Measurements from ENCODE around the gene PRSS37.
"Not testable (repeated sequence)": the region's sequence is repeated elsewhere in the genome, so short reads cannot be mapped to it uniquely, and the experiment has no call there.

The PRSS37 gene, protein sequence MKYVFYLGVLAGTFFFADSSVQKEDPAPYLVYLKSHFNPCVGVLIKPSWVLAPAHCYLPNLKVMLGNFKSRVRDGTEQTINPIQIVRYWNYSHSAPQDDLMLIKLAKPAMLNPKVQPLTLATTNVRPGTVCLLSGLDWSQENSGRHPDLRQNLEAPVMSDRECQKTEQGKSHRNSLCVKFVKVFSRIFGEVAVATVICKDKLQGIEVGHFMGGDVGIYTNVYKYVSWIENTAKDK

DNA sequence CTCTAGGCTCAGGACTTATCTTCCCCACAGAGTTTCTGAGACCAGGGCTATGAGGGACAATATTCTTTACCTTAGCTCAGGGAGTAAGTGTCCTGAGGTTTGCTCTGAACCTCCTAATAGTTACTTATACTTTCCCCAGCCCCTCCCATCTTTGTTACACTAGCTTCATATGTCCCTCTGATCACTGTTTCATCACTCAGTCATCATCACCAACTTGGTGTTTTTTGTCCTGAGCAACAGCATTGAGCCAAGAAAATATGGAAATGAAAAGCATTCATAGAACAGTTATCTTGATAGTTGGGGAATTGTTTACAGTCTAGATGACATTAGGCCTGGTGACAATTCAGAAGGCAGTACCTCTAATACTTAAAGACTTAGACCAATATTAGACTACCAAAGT is at the start of gene PRSS37:
Gene PRSS37, minus strand, starts transcription at position 101 of the 400 bp plus-strand sequence. CDS start 436 bp downstream, outside the sequence.
- DNase-seq, result no peak

DNA sequence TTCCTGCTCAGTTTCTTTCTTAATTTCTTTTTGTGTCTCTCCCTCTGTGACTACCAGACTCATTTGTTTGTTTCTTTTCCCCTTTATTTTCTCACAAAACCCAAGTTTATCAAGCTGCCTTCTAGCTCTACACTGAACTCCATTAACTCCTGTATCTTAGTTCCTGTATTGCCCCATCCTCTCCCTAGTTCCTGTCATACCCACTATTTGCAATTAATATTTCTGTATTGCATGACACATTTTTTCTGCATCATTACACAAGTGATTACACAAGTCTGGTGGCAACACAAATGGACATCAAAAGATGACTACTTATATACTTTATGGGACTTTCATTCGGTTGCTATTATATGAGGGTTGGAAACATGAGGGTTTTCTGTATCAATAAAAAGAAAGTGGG is 48.0 kb upstream of the PRSS37 start:
- DNase-seq, result no peak

DNA sequence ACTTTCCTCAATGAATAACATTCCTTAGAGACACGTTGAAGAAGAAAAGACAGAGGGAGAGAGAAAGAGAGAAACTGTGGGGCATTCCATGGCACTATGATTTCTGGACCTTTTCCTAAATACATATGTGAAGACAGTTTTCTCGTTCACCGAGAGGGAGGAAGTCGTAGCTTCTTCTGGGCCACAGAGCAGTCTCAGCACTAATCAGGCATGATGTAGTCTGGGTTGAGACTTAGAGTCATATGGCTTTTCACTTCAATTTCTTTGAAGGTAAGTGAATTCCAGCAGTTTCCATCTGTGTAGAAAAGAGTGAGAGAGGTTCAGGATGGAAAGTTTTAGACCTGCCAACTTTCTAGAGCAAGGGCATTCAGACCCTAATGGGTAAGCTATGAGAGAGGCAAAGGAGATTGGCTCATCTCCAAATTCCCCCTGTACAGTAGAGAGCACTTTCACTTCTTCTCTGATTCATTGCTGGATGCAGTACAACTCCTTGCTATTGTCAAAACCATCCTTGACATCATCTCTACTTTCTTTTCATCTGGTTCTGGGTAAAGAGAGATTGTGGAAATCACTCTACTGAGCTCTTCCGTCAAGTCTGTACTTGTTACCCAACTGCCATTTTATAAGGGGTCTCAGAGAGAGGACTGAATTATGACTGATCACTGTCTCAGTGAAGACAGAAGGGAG is 43.4 kb upstream of the PRSS37 start:
- no peak for DNase-seq

DNA sequence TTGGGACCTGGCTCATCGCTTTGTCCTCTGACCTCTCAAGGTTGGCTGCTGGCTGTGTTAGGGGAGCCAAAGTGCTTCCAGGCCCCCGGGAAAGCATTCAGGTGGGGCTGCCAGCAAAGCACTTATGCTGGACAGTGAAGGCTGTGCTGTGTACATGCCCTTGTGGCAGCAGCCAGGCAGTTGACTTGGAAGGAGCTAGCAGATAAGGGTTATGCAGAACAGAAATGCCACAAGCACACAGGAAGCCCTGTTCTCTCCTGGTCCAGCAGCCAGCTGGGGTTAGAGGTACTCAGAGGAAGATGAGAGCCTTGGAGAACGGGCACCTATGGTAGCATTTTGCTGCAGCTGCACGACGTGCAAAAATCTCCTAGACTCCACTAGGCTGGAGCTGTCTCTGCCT is 39.7 kb upstream of the PRSS37 start:
- DNase-seq, result no peak

DNA sequence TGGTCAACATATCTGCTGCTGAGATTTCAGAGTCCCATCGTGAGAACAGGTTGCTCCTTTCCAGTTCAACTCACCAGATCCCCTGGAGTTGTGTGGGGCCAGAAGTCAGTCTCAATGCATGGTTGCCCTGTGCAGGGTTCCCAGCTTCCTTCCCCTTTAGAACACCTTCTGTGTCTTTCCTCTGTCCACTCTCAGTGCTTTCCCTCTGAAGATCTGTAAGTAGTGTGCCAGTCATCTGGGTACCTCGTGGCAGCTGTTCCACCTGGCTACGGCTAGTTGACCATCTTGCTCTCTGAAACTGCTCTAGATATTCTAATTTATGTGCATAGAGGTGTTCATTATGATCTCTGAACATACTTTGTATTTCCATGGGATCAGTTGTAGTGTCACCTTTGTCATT is 36.1 kb upstream of the PRSS37 start:
- DNase-seq, result no peak

DNA sequence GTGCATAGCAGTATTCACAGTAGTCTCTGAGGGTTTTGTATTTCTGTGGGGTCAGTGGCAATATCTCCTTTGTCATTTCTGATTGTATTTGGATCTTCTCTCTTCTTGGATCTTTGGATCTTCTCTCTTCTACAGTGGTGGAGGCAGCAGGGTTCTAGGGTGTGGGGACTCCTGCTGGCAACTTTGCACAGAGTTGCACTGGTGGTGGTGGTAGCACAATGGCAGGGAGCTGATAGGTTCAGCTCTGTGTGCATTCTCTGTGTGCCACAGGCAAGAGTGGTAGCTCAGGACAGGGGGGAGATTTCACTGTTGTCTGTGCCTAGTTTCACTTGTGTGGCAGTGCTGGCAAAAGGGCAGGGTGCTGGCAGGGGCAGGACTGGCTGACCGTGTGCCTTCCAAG is 35.1 kb upstream of the PRSS37 start:
- no peak for DNase-seq

DNA sequence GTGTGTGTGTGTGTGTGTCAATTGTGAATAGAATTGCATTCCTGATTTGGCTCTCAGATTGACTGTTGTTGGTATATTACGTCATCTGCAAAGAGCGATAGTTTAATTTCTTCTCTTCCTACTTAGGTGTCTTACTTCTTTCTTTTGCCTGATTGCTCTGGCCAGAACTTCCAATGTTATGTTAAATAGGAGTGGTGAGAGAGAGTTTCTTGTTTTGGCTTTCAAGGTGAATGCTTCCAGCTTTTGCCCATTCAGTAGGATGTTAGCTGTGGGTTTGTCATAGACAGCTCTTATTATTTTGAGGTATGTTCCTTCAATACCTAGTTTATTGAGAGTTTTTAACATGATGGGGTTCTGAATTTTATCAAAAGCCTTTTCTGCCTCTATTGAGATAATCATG is 34.2 kb upstream of the PRSS37 start:
- DNase-seq, result no peak

DNA sequence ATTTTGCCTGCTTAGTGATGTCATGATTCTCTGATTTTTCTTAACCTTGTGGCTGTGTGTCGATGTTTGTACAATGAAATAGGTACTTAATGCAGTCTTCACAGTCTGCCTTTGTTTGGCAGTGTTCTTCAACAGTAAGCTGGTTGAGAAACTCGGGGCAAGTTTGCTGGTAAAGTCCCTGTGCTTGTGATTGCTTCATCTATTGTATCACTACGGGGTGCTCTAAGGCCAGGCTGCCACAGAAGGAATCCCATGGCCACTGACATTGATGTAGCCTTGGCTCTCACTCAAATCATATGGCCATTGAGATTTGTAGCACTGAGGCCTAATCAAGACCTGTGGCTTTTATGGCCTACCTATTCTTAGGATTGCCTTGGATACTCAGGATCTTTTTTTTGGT is 33.5 kb upstream of the PRSS37 start:
- DNase-seq, result no peak

DNA sequence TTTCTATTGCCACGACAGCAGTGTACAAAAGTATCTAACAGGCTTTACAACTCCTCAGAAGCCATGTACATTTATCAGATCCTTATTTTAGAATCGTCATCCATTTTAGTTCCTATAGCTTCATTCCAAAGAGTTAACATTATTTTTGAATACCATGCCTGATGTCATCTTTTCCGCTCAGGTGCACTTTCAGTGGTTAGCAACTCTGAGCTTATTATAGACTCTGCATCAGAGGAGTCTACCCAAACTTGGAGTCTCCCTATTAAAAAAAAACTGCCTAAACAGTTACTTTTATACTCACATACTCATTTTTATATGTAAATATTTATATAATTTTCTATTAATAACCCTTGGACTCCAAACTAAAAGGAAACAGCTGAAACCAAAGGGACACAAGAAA is 31.6 kb upstream of the PRSS37 start:
- DNase-seq, result no peak

DNA sequence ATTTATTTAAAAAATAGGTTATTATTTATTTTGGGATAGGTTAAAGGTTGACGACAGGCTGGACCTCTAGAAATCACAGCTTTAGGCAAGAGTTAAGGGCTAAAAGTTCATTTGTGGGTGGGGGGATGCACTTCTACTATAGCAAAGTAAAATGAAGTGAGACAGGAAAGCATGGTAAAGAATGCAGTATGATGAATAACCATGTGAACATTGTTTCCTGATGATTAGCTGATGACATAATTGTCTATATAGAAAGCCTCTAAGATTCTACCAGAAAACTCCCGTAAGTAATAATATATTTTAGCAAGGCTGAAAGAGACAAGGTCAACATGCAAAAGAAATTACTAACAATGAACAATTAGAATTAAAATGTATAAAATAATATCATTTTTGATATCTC is 25.7 kb upstream of the PRSS37 start:
- no peak for DNase-seq

DNA sequence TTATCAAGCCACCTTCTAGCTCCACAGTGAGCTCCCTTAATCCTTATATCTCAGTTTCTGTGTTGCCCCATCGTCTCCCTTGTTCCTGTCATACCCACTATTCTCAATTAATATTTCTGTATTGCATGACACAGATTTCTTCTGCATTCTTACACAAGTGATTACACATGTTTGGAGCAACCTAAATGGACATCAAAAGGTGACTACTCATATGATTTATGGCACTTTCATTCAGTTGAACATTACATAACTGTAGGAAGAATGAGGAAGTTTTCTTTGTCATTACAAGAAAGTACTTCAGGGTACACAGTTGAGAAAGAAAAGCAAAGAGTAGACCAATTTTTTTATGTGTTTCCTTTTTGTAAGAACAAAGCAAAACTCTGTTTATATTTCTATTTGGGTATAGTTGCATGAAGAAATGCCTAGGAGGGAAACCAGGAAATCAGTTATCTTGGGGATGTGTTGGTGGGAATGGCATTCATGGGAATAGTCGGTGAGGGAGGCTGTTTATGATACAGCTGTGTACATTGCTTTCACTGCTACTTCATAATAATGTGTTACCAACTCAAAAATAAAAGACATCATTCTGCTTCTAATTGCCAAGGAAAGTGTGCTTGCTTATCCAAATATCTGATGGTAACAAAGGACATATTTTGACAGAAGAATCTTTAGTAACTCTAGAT is 23.6 kb upstream of the PRSS37 start:
- DNase-seq, result no peak

DNA sequence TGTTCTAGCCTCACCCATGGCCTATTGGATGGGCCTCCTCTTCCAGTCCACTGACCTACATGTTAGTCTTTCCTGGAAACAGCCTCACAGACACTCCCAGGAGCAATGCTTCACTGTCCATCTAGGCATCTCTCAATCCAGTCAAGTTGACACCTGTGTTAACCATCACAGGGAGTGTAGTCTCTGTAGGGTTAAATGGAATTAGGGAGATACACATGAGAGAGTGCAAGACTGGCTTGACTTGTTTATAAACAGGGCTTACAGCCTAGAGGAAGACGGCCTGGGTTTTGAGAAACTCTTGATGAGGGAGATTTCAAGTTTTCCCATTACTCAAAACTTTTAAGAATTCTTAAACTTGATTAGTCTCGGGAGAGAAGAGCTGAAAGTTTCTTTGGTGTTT is 18.9 kb upstream of the PRSS37 start:
- DNase-seq, result no peak

DNA sequence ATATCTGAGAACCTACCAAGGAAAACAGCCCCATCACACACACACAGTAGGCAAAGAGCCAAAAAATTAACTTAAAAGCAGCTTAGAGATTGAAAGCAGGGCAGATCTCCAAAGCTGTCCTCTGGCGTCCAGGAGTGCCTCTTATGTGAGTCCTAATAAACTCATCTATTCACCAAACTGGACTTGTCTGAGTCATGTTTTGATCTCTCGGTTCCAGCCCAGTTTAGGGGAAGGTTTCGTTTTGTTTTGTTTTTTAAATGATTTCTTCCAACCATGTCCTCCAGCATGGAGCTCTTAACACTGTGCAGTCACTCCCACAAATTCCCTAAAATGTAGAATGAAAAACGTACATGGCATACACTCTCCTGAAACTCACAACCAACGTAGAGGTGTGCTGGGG is 6.7 kb upstream of the PRSS37 start:
- no peak for DNase-seq

DNA sequence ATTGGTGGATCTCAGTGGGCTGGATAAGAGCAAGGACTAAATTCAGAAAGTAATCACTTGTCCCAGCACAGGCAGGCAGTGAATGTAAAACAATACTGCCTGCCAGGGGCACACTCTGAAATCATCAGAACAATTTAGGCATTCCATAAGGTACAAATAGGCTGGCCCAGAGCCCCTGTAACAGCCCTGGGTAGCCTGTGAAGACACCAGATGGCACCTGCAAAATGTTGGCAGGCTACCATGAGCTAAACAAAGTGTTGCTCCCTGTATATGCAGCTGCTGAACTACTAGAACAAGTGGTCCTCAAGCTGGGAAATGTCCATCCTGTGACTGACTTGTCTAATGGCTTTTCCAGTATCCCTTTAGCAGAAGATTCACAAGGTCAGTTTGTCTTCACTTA is 3.0 kb upstream of the PRSS37 start:
- no peak for DNase-seq

DNA sequence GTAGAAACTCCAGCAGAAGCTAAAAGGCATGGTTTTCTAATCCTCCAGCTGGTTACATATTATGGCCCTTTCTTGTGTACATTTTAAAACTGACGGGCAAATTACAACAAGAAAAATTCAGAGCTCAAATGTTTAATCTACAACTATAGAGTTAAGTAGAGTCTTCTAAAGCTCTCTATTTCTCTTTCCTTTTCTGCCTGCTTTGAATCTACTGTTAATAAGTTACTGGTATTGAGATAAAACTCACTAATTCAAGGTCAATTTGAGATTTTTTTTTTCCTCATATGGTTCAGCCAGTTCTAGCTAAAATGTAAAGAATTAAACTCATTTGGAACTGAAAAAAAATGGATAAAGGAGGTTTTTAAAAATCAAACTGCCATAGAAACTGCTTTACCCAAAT is 1.6 kb upstream of the PRSS37 start:
- DNase-seq, result no peak

DNA sequence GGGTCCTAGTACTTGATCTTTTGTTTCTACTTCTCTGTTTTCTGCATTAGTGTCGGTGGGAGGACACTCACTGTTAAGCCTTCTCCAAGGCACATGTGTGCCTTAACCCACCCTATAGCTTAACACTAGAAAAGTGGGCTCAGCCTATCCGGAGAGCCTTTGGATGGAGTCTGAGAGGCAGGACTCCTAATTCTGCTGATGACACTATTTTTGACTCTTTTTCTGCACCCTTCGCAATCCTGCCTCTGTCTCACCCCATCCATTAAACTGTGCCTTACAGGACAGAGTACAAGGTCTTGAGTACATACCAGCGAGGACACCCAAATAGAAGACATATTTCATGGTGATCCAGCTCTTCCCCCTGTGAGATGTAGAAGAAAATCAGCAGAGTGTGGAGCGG is 577 bp downstream of the PRSS37 start:
- DNase-seq, result no peak

DNA sequence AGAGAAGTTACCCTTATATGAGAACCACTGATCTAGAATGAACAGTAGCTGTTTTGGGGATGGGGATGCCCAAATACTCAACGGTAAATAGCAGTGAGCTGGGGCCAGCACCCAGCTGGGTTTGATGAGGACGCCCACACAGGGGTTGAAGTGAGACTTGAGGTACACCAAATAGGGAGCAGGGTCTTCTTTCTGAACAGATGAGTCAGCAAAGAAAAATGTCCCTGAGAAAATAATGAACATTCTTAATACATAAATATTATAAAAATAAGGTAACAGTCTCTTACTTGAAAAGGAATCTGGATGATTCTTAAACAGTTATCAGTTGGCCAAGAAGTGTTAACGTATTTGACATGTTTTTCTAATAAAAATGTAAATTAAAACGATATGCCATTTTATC is 2.0 kb downstream of the PRSS37 start:
- no peak for DNase-seq

DNA sequence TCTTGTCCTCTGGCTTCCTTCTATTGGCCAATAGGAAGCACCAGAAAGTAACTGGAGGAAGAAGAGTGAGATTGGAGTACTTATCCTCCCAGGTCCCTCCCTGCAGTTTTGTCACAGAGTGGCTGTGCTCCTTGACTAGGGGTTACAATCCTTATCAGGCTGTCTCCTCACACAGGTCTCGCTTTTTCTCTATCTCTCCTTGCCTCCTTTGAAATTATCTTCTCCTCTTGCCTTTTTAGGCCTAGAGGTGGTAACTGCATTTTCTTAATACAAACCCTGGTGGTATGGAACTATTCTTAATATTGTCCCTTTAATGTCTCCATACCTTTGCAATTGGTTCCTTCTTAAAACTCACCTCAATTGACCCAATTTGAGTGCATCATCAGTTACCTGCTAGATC is 2.7 kb downstream of the PRSS37 start:
- no peak for DNase-seq

DNA sequence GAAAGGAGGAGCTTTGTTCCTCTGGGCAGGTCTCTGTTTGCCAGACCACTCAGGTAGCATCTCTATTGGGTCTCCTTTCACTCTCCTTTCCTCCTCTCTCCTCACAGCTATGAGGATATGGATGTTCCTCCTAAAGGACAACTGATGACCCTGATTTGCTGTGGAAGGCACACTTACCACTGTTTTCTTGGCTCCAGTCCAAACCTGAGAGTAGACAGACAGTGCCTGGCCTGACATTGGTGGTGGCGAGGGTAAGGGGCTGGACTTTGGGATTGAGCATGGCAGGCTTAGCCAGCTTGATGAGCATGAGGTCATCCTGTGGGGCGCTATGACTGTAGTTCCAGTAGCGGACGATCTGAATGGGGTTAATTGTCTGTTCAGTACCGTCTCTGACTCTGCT is 3.6 kb downstream of the PRSS37 start:
- DNase-seq, result no peak

DNA sequence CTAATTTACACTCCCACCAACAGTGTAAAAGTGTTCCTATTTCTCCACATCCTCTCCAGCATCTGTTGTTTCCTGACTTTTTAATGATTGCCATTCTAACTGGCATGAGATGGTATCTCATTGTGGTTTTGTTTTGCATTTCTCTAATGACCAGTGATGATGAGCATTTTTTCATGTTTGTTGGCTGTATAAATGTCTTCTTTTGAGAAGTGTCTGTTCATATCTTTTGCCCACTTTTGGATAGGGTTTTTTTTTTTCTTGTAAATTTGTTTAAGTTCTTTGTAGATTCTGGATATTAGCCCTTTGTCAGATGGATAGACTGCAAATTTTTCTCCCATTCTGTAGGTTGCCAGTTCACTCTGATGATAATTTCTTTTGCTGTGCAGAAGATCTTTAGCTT is 18.9 kb downstream of the PRSS37 start:
- not testable (repeated sequence) for DNase-seq

DNA sequence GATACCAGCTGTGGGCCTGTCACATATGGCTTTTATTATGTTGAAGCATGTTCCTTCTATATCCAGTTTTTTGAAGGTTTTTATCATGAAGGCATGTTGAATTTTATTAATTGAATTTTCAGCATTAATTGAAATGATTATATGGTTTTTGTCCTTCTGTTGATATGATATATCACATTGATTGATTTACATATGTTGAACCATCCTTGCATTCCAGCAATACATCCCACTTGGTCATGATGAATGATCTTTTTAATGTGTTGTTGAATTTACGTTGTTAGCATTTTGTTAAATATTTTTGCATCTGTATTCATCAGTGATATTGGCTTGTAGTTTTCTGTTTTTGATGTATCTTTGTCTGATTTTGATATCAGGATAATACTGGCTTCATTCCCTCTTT is 21.2 kb downstream of the PRSS37 start:
- no peak for DNase-seq

DNA sequence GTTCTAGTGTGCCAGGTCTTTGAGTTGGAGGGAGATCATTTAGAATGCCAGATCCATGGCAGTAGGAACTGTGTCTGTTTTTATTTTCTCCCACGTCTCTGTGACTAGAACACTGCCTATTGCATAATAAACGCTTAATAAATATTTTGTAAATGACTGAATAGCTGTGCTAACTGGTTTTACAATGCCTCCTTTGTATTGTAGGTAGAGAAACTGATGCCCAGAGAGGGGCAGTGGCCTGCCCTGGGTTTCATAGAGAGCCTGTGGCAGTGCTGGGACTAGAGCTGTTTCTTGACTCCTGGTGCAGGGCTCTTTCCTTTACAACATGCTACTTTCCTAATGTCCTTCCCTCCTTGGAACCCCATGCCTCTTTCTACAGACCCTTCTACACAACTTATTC is 48.8 kb downstream of the PRSS37 start:
- DNase-seq, result no peak

DNA sequence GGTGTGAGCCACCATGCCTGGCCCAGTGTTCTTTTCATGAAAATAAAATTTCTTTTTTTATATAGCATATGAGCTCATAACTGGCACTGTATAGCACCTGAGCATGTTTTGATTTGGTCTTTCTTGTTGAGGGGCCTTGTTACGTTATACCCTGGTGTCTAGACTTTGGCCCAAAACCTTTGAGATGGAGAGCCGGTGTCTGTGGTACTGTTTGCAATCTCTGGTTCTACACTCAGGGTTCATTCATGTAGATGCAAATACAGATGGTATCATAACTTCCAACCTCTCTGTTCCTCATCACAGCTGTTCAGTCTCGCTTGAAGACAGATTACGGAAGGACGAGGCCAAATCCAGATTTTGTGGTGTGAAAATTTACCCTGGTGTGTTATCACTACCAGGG is 51.4 kb downstream of the PRSS37 start, which contains the start of gene TAS2R5:
Gene TAS2R5, plus strand, starts transcription at position 301 of the 400 bp plus-strand sequence. CDS start 145 bp downstream, outside the sequence.
- DNase-seq, result no peak

DNA sequence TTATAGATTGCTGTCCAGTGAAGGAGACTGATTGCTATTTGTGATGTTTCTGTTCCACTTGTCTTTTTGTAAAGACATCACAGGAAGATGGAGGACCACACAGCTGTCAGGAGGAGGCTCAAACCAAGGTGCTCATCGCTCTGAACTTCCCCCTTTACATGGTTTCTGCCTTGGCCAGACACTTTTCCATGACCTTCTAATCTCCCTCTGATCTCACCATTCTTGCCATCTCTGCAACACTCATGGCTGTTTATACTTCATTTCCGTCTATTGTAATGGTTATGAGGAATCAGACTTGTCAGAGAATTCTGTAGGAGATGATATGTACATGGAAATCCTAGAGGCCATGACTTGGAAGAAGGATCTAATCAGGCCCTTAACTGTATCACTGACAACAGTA is 53.0 kb downstream of the PRSS37 start:
- DNase-seq, result no peak
